Liver (tissue), 9 donors: ENCODE results near the gene ITPKC. TPM values are rescaled to one million over a fixed set of nuclear protein-coding genes. Genes with fewer than 3 reads are reported as not detected.

Experiments used
- DNase-seq: peaks from one replicate; pipeline ENCODE4 v3.0.0-alpha.2; 2017; ENCODE audit warnings: low spot score
- H3K27ac ChIP-seq, 2 donors: one replicate each; pipeline ENCODE4 v1.7.0; 2013; ENCODE audit warnings: inconsistent platforms in 2 of 2, low read length in 2 of 2, control low read depth in 1 of 2, low read depth in 1 of 2, mild to moderate bottlenecking in 1 of 2
- H3K27me3 ChIP-seq, 4 donors: one replicate each; pipeline versions ENCODE4 v1.6.1 to v1.7.0; 2013; ENCODE audit warnings: low read length in 3 of 4, inconsistent platforms in 1 of 4, mild to moderate bottlenecking in 1 of 4, moderate library complexity in 1 of 4; ENCODE audit not compliant: control insufficient read depth in 4 of 4, insufficient read depth in 4 of 4
- H3K36me3 ChIP-seq, 4 donors: one replicate each; pipeline versions ENCODE4 v1.6.1 to v1.7.0; 2013; ENCODE audit warnings: low read length in 3 of 4, mild to moderate bottlenecking in 3 of 4, low read depth in 1 of 4, moderate library complexity in 1 of 4; ENCODE audit not compliant: control insufficient read depth in 4 of 4, insufficient read depth in 3 of 4
- H3K4me1 ChIP-seq, 4 donors: one replicate each; pipeline versions ENCODE4 v1.6.1 to v1.7.0; 2013; ENCODE audit warnings: low read length in 3 of 4, mild to moderate bottlenecking in 3 of 4, moderate library complexity in 1 of 4; ENCODE audit not compliant: control insufficient read depth in 4 of 4, insufficient read depth in 4 of 4
- H3K4me3 ChIP-seq, 3 donors: one replicate each; pipeline versions ENCODE4 v1.6.1 to v1.7.0; 2013; ENCODE audit warnings: low read length in 3 of 3, control low read depth in 1 of 3, low read depth in 1 of 3, mild to moderate bottlenecking in 1 of 3
- H3K9ac ChIP-seq, 2 donors: one replicate each; pipeline ENCODE4 v1.7.0; 2013; ENCODE audit warnings: low read length in 2 of 2, mild to moderate bottlenecking in 2 of 2, moderate library complexity in 2 of 2, control low read depth in 1 of 2, low read depth in 1 of 2
- H3K9me3 ChIP-seq, 4 donors: one replicate each; pipeline versions ENCODE4 v1.6.1 to v1.7.0; 2013; ENCODE audit warnings: low read length in 3 of 4; ENCODE audit not compliant: control insufficient read depth in 4 of 4
- ATF3 ChIP-seq: IDR thresholded peaks from 2 replicates; pipeline ENCODE4 v1.6.1; 2016; ENCODE audit warnings: antibody characterized with exemption
- CTCF ChIP-seq: fragments of 150-350 bp; IDR thresholded peaks from 2 replicates; pipeline ENCODE4 v1.5.1; 2017; ENCODE audit warnings: improper control_type of control experiment, low read depth, low read length; ENCODE audit not compliant: missing input control
- EGR1 ChIP-seq, 2 donors: IDR thresholded peaks; 2 replicates each; pipeline ENCODE4 v1.6.1; 2016 to 2018; ENCODE audit warnings: antibody characterized with exemption in 2 of 2, low read depth in 2 of 2
- FOXA1 ChIP-seq: IDR thresholded peaks from 2 replicates; pipeline ENCODE4 v1.6.1; 2016; ENCODE audit warnings: antibody characterized with exemption
- FOXA2 ChIP-seq: IDR thresholded peaks from 2 replicates; pipeline ENCODE4 v1.6.1; 2016; ENCODE audit warnings: antibody characterized with exemption
- GABPA ChIP-seq, 2 donors: IDR thresholded peaks in 1 of 2; conservative IDR thresholded peaks in 1 of 2; 2 replicates each; pipeline ENCODE4 v1.6.1; 2016; ENCODE audit warnings: antibody characterized with exemption in 2 of 2, mild to moderate bottlenecking in 1 of 2, moderate library complexity in 1 of 2
- HNF4G ChIP-seq: IDR thresholded peaks from 2 replicates; pipeline ENCODE4 v1.6.1; 2016; ENCODE audit warnings: antibody characterized with exemption
- MAX ChIP-seq: IDR thresholded peaks from 2 replicates; pipeline ENCODE4 v1.6.1; 2016; ENCODE audit warnings: antibody characterized with exemption
- REST ChIP-seq: IDR thresholded peaks from 2 replicates; pipeline ENCODE4 v1.6.1; 2016; ENCODE audit warnings: antibody characterized with exemption, mild to moderate bottlenecking
- RXRA ChIP-seq, 2 donors: IDR thresholded peaks; 2 replicates each; pipeline ENCODE4 v1.6.1; 2017 to 2018; ENCODE audit warnings: antibody characterized with exemption in 2 of 2, mild to moderate bottlenecking in 1 of 2
- SP1 ChIP-seq: IDR thresholded peaks from 2 replicates; pipeline ENCODE4 v1.6.1; 2018; ENCODE audit warnings: antibody characterized with exemption, mild to moderate bottlenecking
- YY1 ChIP-seq: IDR thresholded peaks from 2 replicates; pipeline ENCODE4 v1.6.1; 2016; ENCODE audit warnings: antibody characterized with exemption, mild to moderate bottlenecking
- ZBTB33 ChIP-seq: IDR thresholded peaks from 2 replicates; pipeline ENCODE4 v1.6.1; 2016; ENCODE audit warnings: antibody characterized with exemption
- WGBS: extraction: QIAGEN DNeasy Blood & Tissue Kit; methylation state at CpG from one replicate; pipeline ENCODE4 v1.1.7; 2013; 5-methylcytosine and 5-hydroxymethylcytosine counted together
- polyA plus RNA-seq, 2 donors: library from polyadenylated mRNA; stranded (reverse) in 1 of 2; unstranded in 1 of 2; fragments of 200-250 nt in 1 of 2; fragments of >200 nt in 1 of 2; fragmentation: Nextera tagmentation in 1 of 2; extraction: Ambion mirVana in 1 of 2; gene quantifications; one replicate each; pipeline versions ENCODE4 v1.2.1 to v1.2.3, GENCODE V29; 2013 to 2015
- total RNA-seq, 2 donors: library from RNA; depleted of rRNA; stranded (reverse); fragments of >200 nt; gene quantifications; one replicate each; pipeline ENCODE4 v1.2.3, GENCODE V29; 2014
- donor health status: healthy.
- donor health status: healthy.
- donor health status: healthy.
- donor health status: healthy.
- donor health status: healthy.

Gene ITPKC
- total and polyA plus RNA-seq, 4 donors = 4.2 to 12.5 (median 7.7) TPM

GRCh38 chr19:40672038-40672437 lies 44.9 kb upstream of the ITPKC start (continued):
- TF ChIP-seq GABPA (IDR thresholded peaks at IDR 0.05 in 1 of 2, conservative IDR thresholded peaks at IDR 0.05 in 1 of 2) = no peak
- TF ChIP-seq SP1 = no peak
- TF ChIP-seq ATF3 = no peak
- TF ChIP-seq EGR1 (IDR thresholded peaks at IDR 0.05; ENCODE audit: low read depth in 2 of 2) = no peak
- no peak for TF ChIP-seq CTCF

GRCh38 chr19:40672573-40673299 lies 44.2 kb upstream of the ITPKC start:
- Histone ChIP-seq H3K27me3 (no peaks in the 10 kb centered on the region), H3K9ac (no peak overlapping the region), H3K36me3 (peaks cover 14 to 46% (median 27%) of the 10 kb centered on the region in 4 donors), H3K4me3 (no peak overlapping the region), H3K4me1 (no peaks in the 10 kb centered on the region), H3K9me3 (no peaks in the 10 kb centered on the region), H3K27ac (no peak overlapping the region)
- 93% methylated on average over 7 of the region's 7 CpGs for WGBS
- DNase-seq = no peak
- no peak for TF ChIP-seq RXRA (IDR thresholded peaks at IDR 0.05)
- no peak for TF ChIP-seq FOXA1
- TF ChIP-seq HNF4G = no peak
- no peak for TF ChIP-seq YY1
- TF ChIP-seq REST = no peak
- no peak for TF ChIP-seq CTCF
- TF ChIP-seq ZBTB33 = no peak
- no peak for TF ChIP-seq MAX
- TF ChIP-seq FOXA2 = no peak
- no peak for TF ChIP-seq ATF3
